ENCODE measurements around the gene MYBBP1A. TPM values are rescaled to one million over a fixed set of nuclear protein-coding genes. Genes with fewer than 3 reads are reported as not detected.

MYBBP1A gene
- total and polyA plus RNA-seq, 9 donors, result 12.7 to 71.4 (median 45.5) TPM

GRCh38 chr17:4584101-4584916, 29.1 kb upstream of the MYBBP1A start, which contains the start of gene SMTNL2:
TSS of gene SMTNL2 (plus strand) at chr17:4584529. CDS start at chr17:4584606, 77 bp downstream.
- Histone ChIP-seq H3K27ac (peak within 1 kb of the TSS; percentile 64 to 81), H3K4me1 (ENCODE audit: insufficient read depth) (peaks cover 5% of the 10 kb centered on the region), H3K9me3 (no peaks in the 10 kb centered on the region), H3K27me3 (no peaks in the 10 kb centered on the region), H3K36me3 (no peaks in the 10 kb centered on the region), H3K4me3 (peak within 1 kb of the TSS; percentile 41)
- WGBS, 3 donors, result 0 to 2% (median 1%) methylated on average over 13 to 100 of the region's 100 CpGs
- DNase-seq, result peak; percentile 82 to 89 (median 86)
- TF ChIP-seq CTCF (IDR thresholded peaks at IDR 0.05), result peak in 1 of 3 donors; percentile 27
- TF ChIP-seq POLR2A (IDR thresholded peaks at IDR 0.05), result no peak
- no peak for TF ChIP-seq EP300 (IDR thresholded peaks at IDR 0.05)
- intact Hi-C loops (cut with DNase I), result no loop called here

- peak; percentile 35 to 53 (median 49) for TF ChIP-seq CTCF (IDR thresholded peaks at IDR 0.05)
- TF ChIP-seq EP300 (IDR thresholded peaks at IDR 0.05), result no peak
- TF ChIP-seq POLR2A (IDR thresholded peaks at IDR 0.05), result no peak
- WGBS, 3 donors, result 12 to 27% (median 16%) methylated on average over 11 to 12 of the region's 12 CpGs
- H3K27ac ChIP-seq, result peak overlapping the region; percentile 64 to 81
These were observed 28.6 kb upstream of the MYBBP1A start for GRCh38 chr17:4583782-4584100.

GRCh38 chr17:4583206-4583605, 28.0 kb upstream of the MYBBP1A start:
- no peak for TF ChIP-seq POLR2A (IDR thresholded peaks at IDR 0.05)
- TF ChIP-seq EP300 (IDR thresholded peaks at IDR 0.05), result no peak
- TF ChIP-seq CTCF (IDR thresholded peaks at IDR 0.05), result no peak
- 82 to 87% (median 83%) methylated on average over 3 of the region's 3 CpGs for WGBS, 3 donors
- intact Hi-C loops (cut with DNase I), result no loop called here
- no peak overlapping the region for H3K27ac ChIP-seq
- H3K4me3 ChIP-seq, result no peak overlapping the region
- H3K36me3 ChIP-seq, result no peaks in the 10 kb centered on the region
- H3K4me1 ChIP-seq (ENCODE audit: insufficient read depth), result peaks cover 5% of the 10 kb centered on the region
- peak in 1 of 5 donors; percentile 18 for DNase-seq
- H3K27me3 ChIP-seq, result no peaks in the 10 kb centered on the region
- H3K9me3 ChIP-seq, result no peaks in the 10 kb centered on the region

More at GRCh38 chr17:4583782-4584100, 28.6 kb upstream of the MYBBP1A start:
- Histone ChIP-seq H3K4me1 (ENCODE audit: insufficient read depth) (peaks cover 5% of the 10 kb centered on the region), H3K36me3 (no peaks in the 10 kb centered on the region), H3K4me3 (peak overlapping the region; percentile 41), H3K27me3 (no peaks in the 10 kb centered on the region), H3K9me3 (no peaks in the 10 kb centered on the region)
- peak in 3 of 5 donors; percentile 65 to 73 (median 65) for DNase-seq
- intact Hi-C loops (cut with DNase I), result no loop called here

- no peak for TF ChIP-seq POLR2A (IDR thresholded peaks at IDR 0.05)
- TF ChIP-seq EP300 (IDR thresholded peaks at IDR 0.05), result no peak
- no peak for TF ChIP-seq CTCF (IDR thresholded peaks at IDR 0.05)
- no peaks in the 10 kb centered on the region for H3K27me3 ChIP-seq
- no peaks in the 10 kb centered on the region for H3K36me3 ChIP-seq
- DNase-seq, result peak in 1 of 5 donors; percentile 15
- no peak overlapping the region for H3K27ac ChIP-seq
- no peaks in the 10 kb centered on the region for H3K9me3 ChIP-seq
- WGBS, 3 donors, result 75 to 86% (median 81%) methylated on average over 8 of the region's 8 CpGs
- intact Hi-C loops (cut with DNase I), result no loop called here
- H3K4me1 ChIP-seq (ENCODE audit: insufficient read depth), result peaks cover 5% of the 10 kb centered on the region
- H3K4me3 ChIP-seq, result no peak overlapping the region
These were observed 27.5 kb upstream of the MYBBP1A start for GRCh38 chr17:4582691-4583090.
